ENCODE measurements around the gene UBE2K.
A peak's percentile ranks its signal among the peaks of the same experiment; 100 is the strongest.
"Not testable (repeated sequence)": the region's sequence is repeated elsewhere in the genome, so short reads cannot be mapped to it uniquely, and the experiment has no call there.

UBE2K gene

GRCh38 chr4:39732728-39733127 lies 34.8 kb downstream of the UBE2K start:
- peaks cover 2% of the 10 kb centered on the region for H3K4me1 ChIP-seq (ENCODE audit: control insufficient read depth, insufficient read depth, low read length)
- peaks cover 0 to 1% of the 10 kb centered on the region in 2 experiments; a peak in 2 of 3 replicates for H3K36me3 ChIP-seq (ENCODE audit: control insufficient read depth in 2 of 2, insufficient read depth in 1 of 2, low read length in 2 of 2)
- H3K9me3 ChIP-seq (ENCODE audit: control insufficient read depth, insufficient read depth, low read depth, low read length): no peaks in the 10 kb centered on the region
- ChIA-PET CTCF (interaction anchor here (0.6 kb wide), 2 partner anchors 12 to 95 kb away, joined by 3 read pairs; no protein-coding TSS in a partner anchor), POLR2A (no interaction called here)
- H3K4me3 ChIP-seq (ENCODE audit: low read depth, low read length): no peak overlapping the region
- peak; percentile 93 for TF ChIP-seq ZFP37 (tag by site-specific recombination; IDR thresholded peaks at IDR 0.05)
- no peak for TF ChIP-seq ZNF23 (tag by site-specific recombination; IDR thresholded peaks at IDR 0.05; ENCODE audit: borderline replicate concordance)
- TF ChIP-seq PRDM10 (tag by site-specific recombination; IDR thresholded peaks at IDR 0.05): peak; percentile 36; the same call in 1 of the 2 replicates
- TF ChIP-seq SP7 (tag by site-specific recombination; IDR thresholded peaks at IDR 0.05): 0 out of 2 replicates have a peak, but pooled peaks have one; percentile 15
- TF ChIP-seq OSR2 (tag by site-specific recombination; IDR thresholded peaks at IDR 0.05): peak; percentile 39; the same call in 1 of the 2 replicates
- H3K27ac ChIP-seq (ENCODE audit: extremely low read depth, low read depth, low read length): no peak overlapping the region

- H3K27ac ChIP-seq (ENCODE audit: extremely low read depth, low read depth, low read length); H3K4me3 ChIP-seq (ENCODE audit: low read depth, low read length); H3K4me1 ChIP-seq (ENCODE audit: control insufficient read depth, insufficient read depth, low read length); CTCF ChIA-PET; H3K9me3 ChIP-seq (ENCODE audit: control insufficient read depth, insufficient read depth, low read depth, low read length); POLR2A ChIA-PET: not testable (repeated sequence)
- H3K36me3 ChIP-seq (ENCODE audit: control insufficient read depth in 2 of 2, insufficient read depth in 1 of 2, low read length in 2 of 2): peaks cover 0 to 15% of the 10 kb centered on the region in 2 experiments; a peak in 2 of 3 replicates
These were observed 41.7 kb downstream of the UBE2K start for GRCh38 chr4:39739591-39739990.

GRCh38 chr4:39741401-39741800 lies 43.5 kb downstream of the UBE2K start:
- Histone ChIP-seq H3K9me3 (ENCODE audit: control insufficient read depth, insufficient read depth, low read depth, low read length) (no peaks in the 10 kb centered on the region), H3K27ac (ENCODE audit: extremely low read depth, low read depth, low read length) (no peak overlapping the region), H3K36me3 (ENCODE audit: control insufficient read depth in 2 of 2, insufficient read depth in 1 of 2, low read length in 2 of 2) (peaks cover 0 to 19% of the 10 kb centered on the region in 2 experiments; a peak in 2 of 3 replicates), H3K4me3 (ENCODE audit: low read depth, low read length) (no peak overlapping the region), H3K4me1 (ENCODE audit: control insufficient read depth, insufficient read depth, low read length) (peaks cover 2% of the 10 kb centered on the region)
- CTCF ChIA-PET: interaction anchor here (0.7 kb wide), 1 partner anchor 1034 kb away, joined by 5 read pairs; no protein-coding TSS in a partner anchor
- POLR2A ChIA-PET: no interaction called here
- no peak for TF ChIP-seq TRIM28 (IDR thresholded peaks at IDR 0.05; ENCODE audit: borderline replicate concordance, low read length)
- TF ChIP-seq ZNF580 (tag by site-specific recombination; IDR thresholded peaks at IDR 0.05): no peak
- TF ChIP-seq ZBTB11 (tag by site-specific recombination; conservative IDR thresholded peaks at IDR 0.05; ENCODE audit: low read depth): no peak
- no peak for TF ChIP-seq ZBTB44 (tag by site-specific recombination; IDR thresholded peaks at IDR 0.05)
- TF ChIP-seq TCF7L2 (IDR thresholded peaks at IDR 0.05; ENCODE audit: borderline replicate concordance, low read depth, low read length): no peak
- no peak for TF ChIP-seq IKZF3 (tag by site-specific recombination; IDR thresholded peaks at IDR 0.05)
- no peak for TF ChIP-seq ZNF473 (tag by site-specific recombination; IDR thresholded peaks at IDR 0.05)
- TF ChIP-seq ZNF626 (tag by site-specific recombination; IDR thresholded peaks at IDR 0.05): no peak
- TF ChIP-seq ZNF169 (tag by site-specific recombination; IDR thresholded peaks at IDR 0.05): no peak
- no peak for TF ChIP-seq ZSCAN16 (tag by site-specific recombination; IDR thresholded peaks at IDR 0.05)
- no peak for TF ChIP-seq ZNF184 (tag by site-specific recombination; IDR thresholded peaks at IDR 0.05)
- no peak for TF ChIP-seq KLF1 (tag by site-specific recombination; IDR thresholded peaks at IDR 0.05)
- TF ChIP-seq EGR2 (tag by site-specific recombination; IDR thresholded peaks at IDR 0.05; ENCODE audit: low read depth): no peak
- TF ChIP-seq SETDB1 (IDR thresholded peaks at IDR 0.05; ENCODE audit: insufficient read length, low read length): no peak

Measured in HEK293 (cell line).